Smooth muscle cell (in vitro differentiated cells): Measurements from ENCODE around the gene SBK2. TPM values are rescaled to one million over a fixed set of nuclear protein-coding genes. Genes with fewer than 3 reads are reported as not detected.

ENCODE experiments used
- DNase-seq: peaks from one replicate; lab custom pipeline; 2025; ENCODE audit not compliant: unreplicated experiment; lab: John Stamatoyannopoulos, UW
- H2AFZ ChIP-seq: fragments of 200-600 bp; sonication (generic); 2 replicates; pipeline ENCODE4 v1.6.0; 2016; ENCODE audit warnings: antibody characterized with exemption, low read depth, mild to moderate bottlenecking
- H3F3A ChIP-seq: fragments of 200-600 bp; sonication (generic); 2 replicates; pipeline ENCODE4 v1.6.0; 2017; ENCODE audit warnings: antibody characterized with exemption, low read depth
- H3K27ac ChIP-seq: fragments of 200-600 bp; sonication (generic); 2 replicates; pipeline ENCODE4 v1.5.1; 2016; ENCODE audit warnings: low read depth, mild to moderate bottlenecking
- H3K27me3 ChIP-seq: fragments of 200-600 bp; sonication (generic); 2 replicates; pipeline ENCODE4 v1.6.1; 2016; ENCODE audit warnings: low read depth, mild to moderate bottlenecking
- H3K36me3 ChIP-seq: fragments of 200-600 bp; sonication (generic); 2 replicates; pipeline ENCODE4 v1.5.1; 2016; ENCODE audit warnings: low read depth
- H3K4me1 ChIP-seq: fragments of 200-600 bp; sonication (generic); 2 replicates; pipeline ENCODE4 v1.5.1; 2016; ENCODE audit warnings: low read depth
- H3K4me2 ChIP-seq: fragments of 200-600 bp; sonication (generic); 2 replicates; pipeline ENCODE4 v1.6.0; 2016; ENCODE audit warnings: mild to moderate bottlenecking
- H3K4me3 ChIP-seq: fragments of 200-600 bp; sonication (generic); 2 replicates; pipeline ENCODE4 v1.5.1; 2016; ENCODE audit warnings: mild to moderate bottlenecking
- H3K79me2 ChIP-seq: fragments of 200-600 bp; sonication (generic); 2 replicates; pipeline ENCODE4 v1.6.0; 2016; ENCODE audit warnings: low read depth, mild to moderate bottlenecking
- H3K9ac ChIP-seq: fragments of 200-600 bp; sonication (generic); 2 replicates; pipeline ENCODE4 v1.6.0; 2016; ENCODE audit warnings: low read depth
- H3K9me3 ChIP-seq: fragments of 200-600 bp; sonication (generic); replicated peaks from 2 replicates; pipeline ENCODE4 v1.5.1; 2016; ENCODE audit warnings: low read depth
- H4K20me1 ChIP-seq: fragments of 200-600 bp; sonication (generic); 2 replicates; pipeline ENCODE4 v1.6.0; 2016; ENCODE audit warnings: low read depth
- WGBS: methylation state at CpG from one replicate; pipeline ENCODE4 v1.1.7; 2016; ENCODE audit warnings: low lambda C conversion rate; 5-methylcytosine and 5-hydroxymethylcytosine counted together
- polyA plus RNA-seq: library from polyadenylated mRNA; unstranded; fragments of >200 nt; fragmentation: Nextera tagmentation; extraction: Ambion mirVana; gene quantifications from 2 replicates; pipeline ENCODE4 v1.2.1, GENCODE V29; 2016
- total RNA-seq: library from RNA; depleted of rRNA; stranded (reverse); fragments of >200 nt; gene quantifications from 2 replicates; pipeline ENCODE4 v1.2.3, GENCODE V29; 2014
- TF ChIP-seq, protein P1 (sequence below): fragments of 200-600 bp; sonication (generic); IDR thresholded peaks from 2 replicates; pipeline ENCODE4 v1.5.1; 2017; ENCODE audit warnings: borderline replicate concordance, mild to moderate bottlenecking, antibody characterized with exemption; ENCODE audit not compliant: insufficient read depth, poor library complexity, severe bottlenecking

The SBK2 gene
- total and polyA plus RNA-seq, 2 experiments from 2014 or later: not detected

DNA sequence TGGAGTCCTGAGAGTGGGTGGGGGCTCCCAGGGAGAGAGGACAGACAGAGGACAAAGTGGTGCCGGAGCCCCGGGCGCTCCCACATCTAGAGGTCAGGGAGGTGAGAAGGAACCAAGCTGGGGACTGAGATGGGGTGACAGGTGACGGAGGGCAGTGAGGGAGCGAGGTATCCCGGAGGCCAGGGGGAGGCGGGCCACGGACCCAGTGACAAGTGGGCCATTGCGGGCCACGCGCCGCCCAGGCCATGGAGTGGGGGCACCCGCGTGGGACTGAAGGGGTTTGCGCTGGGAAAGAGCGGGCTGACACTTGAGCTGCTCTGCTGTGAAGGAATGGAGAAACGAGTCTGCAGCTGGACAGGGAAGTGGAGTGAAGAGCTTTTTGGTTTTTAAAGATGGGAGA, 57.9 kb downstream of the SBK2 start:
- TF ChIP-seq, protein P1, sequence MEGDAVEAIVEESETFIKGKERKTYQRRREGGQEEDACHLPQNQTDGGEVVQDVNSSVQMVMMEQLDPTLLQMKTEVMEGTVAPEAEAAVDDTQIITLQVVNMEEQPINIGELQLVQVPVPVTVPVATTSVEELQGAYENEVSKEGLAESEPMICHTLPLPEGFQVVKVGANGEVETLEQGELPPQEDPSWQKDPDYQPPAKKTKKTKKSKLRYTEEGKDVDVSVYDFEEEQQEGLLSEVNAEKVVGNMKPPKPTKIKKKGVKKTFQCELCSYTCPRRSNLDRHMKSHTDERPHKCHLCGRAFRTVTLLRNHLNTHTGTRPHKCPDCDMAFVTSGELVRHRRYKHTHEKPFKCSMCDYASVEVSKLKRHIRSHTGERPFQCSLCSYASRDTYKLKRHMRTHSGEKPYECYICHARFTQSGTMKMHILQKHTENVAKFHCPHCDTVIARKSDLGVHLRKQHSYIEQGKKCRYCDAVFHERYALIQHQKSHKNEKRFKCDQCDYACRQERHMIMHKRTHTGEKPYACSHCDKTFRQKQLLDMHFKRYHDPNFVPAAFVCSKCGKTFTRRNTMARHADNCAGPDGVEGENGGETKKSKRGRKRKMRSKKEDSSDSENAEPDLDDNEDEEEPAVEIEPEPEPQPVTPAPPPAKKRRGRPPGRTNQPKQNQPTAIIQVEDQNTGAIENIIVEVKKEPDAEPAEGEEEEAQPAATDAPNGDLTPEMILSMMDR: no peak
- Histone ChIP-seq H3K27ac (no peak overlapping the region), H3K4me1 (peaks cover 9% of the 10 kb centered on the region), H3K9ac (no peak overlapping the region), H3K79me2 (peaks cover 19% of the 10 kb centered on the region), H3K36me3 (no peaks in the 10 kb centered on the region), H3K4me3 (no peak overlapping the region), H2AFZ (no peak overlapping the region), H3F3A (no peaks in the 10 kb centered on the region), H3K27me3 (no peaks in the 10 kb centered on the region), H3K4me2 (no peak overlapping the region), H4K20me1 (no peaks in the 10 kb centered on the region), H3K9me3 (no peaks in the 10 kb centered on the region)
- DNase-seq: no peak
- 90% methylated on average over 17 of the region's 17 CpGs for WGBS

Other genes starting within 250 kb of the SBK2 start
- not detected in 2 replicates for gene TMEM150B, start 211.8 kb downstream of the SBK2 start, total RNA-seq
- gene TMEM150B, start 211.8 kb downstream of the SBK2 start, polyA plus RNA-seq: 0.22 TPM in 1 of 2 replicates, not detected in the other
- gene KMT5C, start 197.3 kb downstream of the SBK2 start, total RNA-seq: 12.2 and 26.1 TPM in 2 replicates
- 23.2 and 27.2 TPM in 2 replicates for gene KMT5C, start 197.3 kb downstream of the SBK2 start, polyA plus RNA-seq
- 0.18 and 0.31 TPM in 2 replicates for gene COX6B2, start 182.4 kb downstream of the SBK2 start, total RNA-seq
- gene COX6B2, start 182.4 kb downstream of the SBK2 start, polyA plus RNA-seq: 1.7 and 1.9 TPM in 2 replicates
- 0.58 TPM in 1 of 2 replicates, not detected in the other for gene GARIN5B, start 173.9 kb downstream of the SBK2 start, total RNA-seq
- 0.07 and 0.35 TPM in 2 replicates for gene GARIN5B, start 173.9 kb downstream of the SBK2 start, polyA plus RNA-seq
- 36.5 and 40.1 TPM in 2 replicates for gene IL11, start 166.7 kb downstream of the SBK2 start, total RNA-seq
- 66.4 and 68.1 TPM in 2 replicates for gene IL11, start 166.7 kb downstream of the SBK2 start, polyA plus RNA-seq
- gene TMEM190, start 160.3 kb downstream of the SBK2 start, total RNA-seq: not detected in 2 replicates
- 8.2 and 11.1 TPM in 2 replicates for gene TMEM190, start 160.3 kb downstream of the SBK2 start, polyA plus RNA-seq
- gene TMEM238, start 152.8 kb downstream of the SBK2 start, total RNA-seq: 0.58 and 2.6 TPM in 2 replicates
- 3.3 and 9.3 TPM in 2 replicates for gene TMEM238, start 152.8 kb downstream of the SBK2 start, polyA plus RNA-seq
- 824 and 1,108 TPM in 2 replicates for gene RPL28, start 151.2 kb downstream of the SBK2 start, total RNA-seq
- 515 and 595 TPM in 2 replicates for gene RPL28, start 151.2 kb downstream of the SBK2 start, polyA plus RNA-seq
- 34.8 and 39.9 TPM in 2 replicates for gene UBE2S, start 129.3 kb downstream of the SBK2 start, total RNA-seq
- gene UBE2S, start 129.3 kb downstream of the SBK2 start, polyA plus RNA-seq: 162 and 171 TPM in 2 replicates
- gene SHISA7, start 93.8 kb downstream of the SBK2 start, total RNA-seq: not detected in 2 replicates
- gene SHISA7, start 93.8 kb downstream of the SBK2 start, polyA plus RNA-seq: not detected in 2 replicates
- 47.3 and 56.5 TPM in 2 replicates for gene ISOC2, start 75.5 kb downstream of the SBK2 start, total RNA-seq
- 37.3 and 61.4 TPM in 2 replicates for gene ISOC2, start 75.5 kb downstream of the SBK2 start, polyA plus RNA-seq
- gene C19orf85, start 72.4 kb downstream of the SBK2 start, total RNA-seq: not detected in 2 replicates
- not detected in 2 replicates for gene C19orf85, start 72.4 kb downstream of the SBK2 start, polyA plus RNA-seq
- gene ZNF628, start 60.5 kb downstream of the SBK2 start, total RNA-seq: 2.4 and 2.6 TPM in 2 replicates
- 1.3 and 2.0 TPM in 2 replicates for gene ZNF628, start 60.5 kb downstream of the SBK2 start, polyA plus RNA-seq
- 14.3 and 17.3 TPM in 2 replicates for gene NAT14, start 51.9 kb downstream of the SBK2 start, total RNA-seq
- 67.5 and 72.1 TPM in 2 replicates for gene NAT14, start 51.9 kb downstream of the SBK2 start, polyA plus RNA-seq
- 3.0 and 3.8 TPM in 2 replicates for gene SSC5D, start 48.7 kb downstream of the SBK2 start, total RNA-seq
- gene SSC5D, start 48.7 kb downstream of the SBK2 start, polyA plus RNA-seq: 11.2 and 13.6 TPM in 2 replicates
- not detected in 2 replicates for gene SBK3, start 8.4 kb upstream of the SBK2 start, total RNA-seq
- gene SBK3, start 8.4 kb upstream of the SBK2 start, polyA plus RNA-seq: 0.37 TPM in 1 of 2 replicates, not detected in the other
- gene ZNF579, start 43.7 kb upstream of the SBK2 start, total RNA-seq: 4.2 TPM in 2 replicates
- gene ZNF579, start 43.7 kb upstream of the SBK2 start, polyA plus RNA-seq: 15.1 and 15.8 TPM in 2 replicates
- 4.6 and 10.4 TPM in 2 replicates for gene FIZ1, start 62.4 kb upstream of the SBK2 start, total RNA-seq
- gene FIZ1, start 62.4 kb upstream of the SBK2 start, polyA plus RNA-seq: 16.8 and 17.7 TPM in 2 replicates
- 16.3 and 20.1 TPM in 2 replicates for gene ZNF524, start 63.2 kb upstream of the SBK2 start, total RNA-seq
- 13.3 and 19.4 TPM in 2 replicates for gene ZNF524, start 63.2 kb upstream of the SBK2 start, polyA plus RNA-seq
- 3.0 and 3.8 TPM in 2 replicates for gene ZNF865, start 68.5 kb upstream of the SBK2 start, total RNA-seq
- 1.2 and 2.0 TPM in 2 replicates for gene ZNF865, start 68.5 kb upstream of the SBK2 start, polyA plus RNA-seq
- gene ZNF784, start 87.4 kb upstream of the SBK2 start, total RNA-seq: 3.1 and 3.8 TPM in 2 replicates
- gene ZNF784, start 87.4 kb upstream of the SBK2 start, polyA plus RNA-seq: 7.2 and 7.3 TPM in 2 replicates
- gene ZNF580, start 103.9 kb upstream of the SBK2 start, total RNA-seq: 6.2 and 11.9 TPM in 2 replicates
- 68.8 and 76.8 TPM in 2 replicates for gene ZNF580, start 103.9 kb upstream of the SBK2 start, polyA plus RNA-seq
- gene ZNF581, start 106.5 kb upstream of the SBK2 start, total RNA-seq: 6.8 and 10.0 TPM in 2 replicates
- gene ZNF581, start 106.5 kb upstream of the SBK2 start, polyA plus RNA-seq: 21.4 and 22.0 TPM in 2 replicates
- gene CCDC106, start 111.1 kb upstream of the SBK2 start, total RNA-seq: 6.9 and 7.7 TPM in 2 replicates
- 18.3 and 24.8 TPM in 2 replicates for gene CCDC106, start 111.1 kb upstream of the SBK2 start, polyA plus RNA-seq
- gene U2AF2, start 117.9 kb upstream of the SBK2 start, total RNA-seq: 70.7 and 75.0 TPM in 2 replicates
- 8.4 and 14.4 TPM in 2 replicates for gene U2AF2, start 117.9 kb upstream of the SBK2 start, polyA plus RNA-seq
- gene EPN1, start 138.1 kb upstream of the SBK2 start, total RNA-seq: 25.3 and 34.5 TPM in 2 replicates
- 119 and 121 TPM in 2 replicates for gene EPN1, start 138.1 kb upstream of the SBK2 start, polyA plus RNA-seq
- gene NLRP9, start 201.3 kb upstream of the SBK2 start, total RNA-seq: not detected in 2 replicates
- 0.07 TPM in 1 of 2 replicates, not detected in the other for gene NLRP9, start 201.3 kb upstream of the SBK2 start, polyA plus RNA-seq
- gene RFPL4A, start 222.0 kb upstream of the SBK2 start, total RNA-seq: not detected in 2 replicates
- not detected in 2 replicates for gene RFPL4A, start 222.0 kb upstream of the SBK2 start, polyA plus RNA-seq
- not detected in 2 replicates for gene RFPL4AL1, start 232.0 kb upstream of the SBK2 start, total RNA-seq
- not detected in 2 replicates for gene RFPL4AL1, start 232.0 kb upstream of the SBK2 start, polyA plus RNA-seq